Activated naive CD4-positive, alpha-beta T cell treated with anti-CD3 and anti-CD28 coated beads, Interleukin-2, amount 10 ng/mL, durations not matched to agents 7 days and 5 days (primary cell): Measurements from ENCODE around the gene HOXD12.
A peak's percentile ranks its signal among the peaks of the same experiment; 100 is the strongest.

Experiments used
- CTCF ChIA-PET: fragments of 350-600 bp; sonication (Branson Sonifier 250); formaldehyde crosslinking; loops from one replicate; lab custom pipeline; 2021; ENCODE audit warnings: antibody characterized with exemption; lab: Charles Lee
- DNase-seq: peaks from one replicate; pipeline ENCODE4 v3.0.0-alpha.2; 2020
- H3K27ac Mint-ChIP-seq: one replicate; pipeline ENCODE4 v1.8.0; 2021; ENCODE audit warnings: mild to moderate bottlenecking, moderate library complexity, mixed read lengths
- H3K27me3 Mint-ChIP-seq: one replicate; pipeline ENCODE4 v1.8.0; 2021; ENCODE audit warnings: mild to moderate bottlenecking, mixed read lengths
- H3K36me3 Mint-ChIP-seq: one replicate; pipeline ENCODE4 v1.8.0; 2021; ENCODE audit warnings: mixed read lengths
- H3K4me1 Mint-ChIP-seq: one replicate; pipeline ENCODE4 v1.8.0; 2021; ENCODE audit warnings: mixed read lengths
- H3K4me3 Mint-ChIP-seq: one replicate; pipeline ENCODE4 v1.8.0; 2021; ENCODE audit warnings: mild to moderate bottlenecking, moderate library complexity, mixed read lengths
- H3K9me3 Mint-ChIP-seq: one replicate; pipeline ENCODE4 v1.8.0; 2021; ENCODE audit warnings: mixed read lengths

The HOXD12 gene

DNA sequence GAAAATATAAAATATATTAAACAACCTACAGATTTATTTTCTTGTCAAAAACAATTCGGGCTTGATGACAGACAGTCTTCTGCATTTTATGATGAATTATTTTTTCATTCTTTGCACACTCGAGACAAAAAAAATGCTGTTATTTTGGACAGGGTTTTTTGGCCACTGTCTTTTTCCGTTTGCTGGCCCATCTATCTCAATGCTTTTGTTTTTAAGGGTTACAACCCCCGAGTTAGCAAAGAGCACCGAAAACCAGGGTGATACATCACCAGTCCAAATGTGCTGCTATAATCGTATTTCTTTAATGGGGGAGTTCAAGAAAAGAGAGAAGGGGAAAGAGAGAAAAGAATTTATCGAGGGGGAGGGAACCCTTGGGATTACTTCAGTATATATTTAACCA is 23.5 kb upstream of the HOXD12 start:
- no peak for DNase-seq
- Mint-ChIP-seq H3K36me3 (peaks cover 8% of the 10 kb centered on the region), H3K27ac (no peak overlapping the region), H3K4me1 (peaks cover 7% of the 10 kb centered on the region), H3K4me3 (no peak overlapping the region), H3K27me3 (peaks cover 83% of the 10 kb centered on the region), H3K9me3 (peaks cover 13% of the 10 kb centered on the region)
- CTCF ChIA-PET: interaction anchor here (1.1 kb wide), 1 partner anchor 65 kb away, joined by 3 read pairs; no protein-coding TSS in a partner anchor

DNA sequence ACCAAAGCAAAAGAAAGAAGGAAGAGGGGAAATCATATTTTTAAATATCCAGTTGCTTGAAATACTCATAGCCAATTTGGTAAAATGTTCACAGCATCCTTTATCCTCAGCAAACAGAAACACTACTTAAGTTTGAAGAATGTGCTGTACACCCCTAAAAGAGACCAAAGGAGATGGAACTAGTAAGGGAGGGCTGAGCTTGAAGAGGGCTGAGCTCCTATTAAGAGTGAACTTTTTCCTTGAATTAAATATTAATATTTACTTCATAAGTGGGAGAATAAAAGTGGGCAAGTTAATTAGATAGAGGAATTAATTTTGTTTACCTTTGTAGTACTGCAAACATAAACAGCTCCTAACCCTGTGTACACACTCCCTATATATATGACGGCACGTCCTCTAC is 22.8 kb upstream of the HOXD12 start:
- H3K4me1 Mint-ChIP-seq: peaks cover 10% of the 10 kb centered on the region
- H3K9me3 Mint-ChIP-seq: peaks cover 16% of the 10 kb centered on the region
- H3K4me3 Mint-ChIP-seq: no peak overlapping the region

DNA sequence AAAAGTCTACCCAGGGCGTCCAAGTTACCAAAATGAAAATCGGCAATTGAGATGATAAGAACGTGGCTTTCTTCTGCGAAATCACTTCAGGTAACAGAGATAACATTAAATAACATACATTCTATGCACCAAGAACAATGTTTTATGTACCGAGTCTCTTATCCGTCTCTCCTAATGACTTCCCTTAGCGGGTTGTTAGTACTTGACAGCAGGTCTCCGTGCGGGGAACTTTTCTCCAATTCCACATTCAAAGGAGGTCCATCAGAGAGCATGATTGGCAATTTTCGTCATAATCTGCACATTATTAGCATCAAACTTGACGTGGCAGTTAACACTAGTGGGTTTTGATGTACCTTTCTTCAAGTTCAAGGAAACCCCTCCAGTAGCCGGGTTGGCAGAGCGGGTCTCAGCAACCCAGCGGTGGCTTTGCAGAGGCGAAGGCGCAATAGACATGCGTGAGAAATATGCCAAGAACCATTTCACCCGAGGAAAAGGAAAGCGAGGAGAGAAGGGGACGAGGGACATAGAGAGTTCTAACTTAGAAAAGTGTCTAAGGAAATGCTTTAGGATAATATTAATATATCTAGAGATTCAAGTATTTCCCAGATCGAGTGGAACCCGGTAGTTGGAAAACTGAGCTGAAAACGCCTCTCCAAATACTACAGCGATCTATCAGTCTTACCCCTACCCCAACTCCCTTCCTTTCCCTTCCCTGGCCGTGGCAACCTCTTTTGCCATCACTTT is 20.9 kb upstream of the HOXD12 start:
- Mint-ChIP-seq H3K9me3 (peaks cover 16% of the 10 kb centered on the region), H3K4me3 (peak overlapping the region; percentile 47), H3K27ac (peak overlapping the region; percentile 90), H3K36me3 (peaks cover 15% of the 10 kb centered on the region), H3K4me1 (peaks cover 10% of the 10 kb centered on the region), H3K27me3 (peaks cover 83% of the 10 kb centered on the region)
- DNase-seq: no peak
- CTCF ChIA-PET: interaction anchor here (1.2 to 1.3 kb wide), 2 partner anchors 17 to 388 kb away, joined by 5 read pairs; no protein-coding TSS in a partner anchor

More for the DNA sequence above, 22.8 kb upstream of the HOXD12 start:
- CTCF ChIA-PET: interaction anchor here (1.1 kb wide), 1 partner anchor 64 kb away, joined by 3 read pairs; no protein-coding TSS in a partner anchor
- Mint-ChIP-seq H3K27me3 (peaks cover 83% of the 10 kb centered on the region), H3K36me3 (peaks cover 11% of the 10 kb centered on the region), H3K27ac (no peak overlapping the region)
- DNase-seq: no peak

DNA sequence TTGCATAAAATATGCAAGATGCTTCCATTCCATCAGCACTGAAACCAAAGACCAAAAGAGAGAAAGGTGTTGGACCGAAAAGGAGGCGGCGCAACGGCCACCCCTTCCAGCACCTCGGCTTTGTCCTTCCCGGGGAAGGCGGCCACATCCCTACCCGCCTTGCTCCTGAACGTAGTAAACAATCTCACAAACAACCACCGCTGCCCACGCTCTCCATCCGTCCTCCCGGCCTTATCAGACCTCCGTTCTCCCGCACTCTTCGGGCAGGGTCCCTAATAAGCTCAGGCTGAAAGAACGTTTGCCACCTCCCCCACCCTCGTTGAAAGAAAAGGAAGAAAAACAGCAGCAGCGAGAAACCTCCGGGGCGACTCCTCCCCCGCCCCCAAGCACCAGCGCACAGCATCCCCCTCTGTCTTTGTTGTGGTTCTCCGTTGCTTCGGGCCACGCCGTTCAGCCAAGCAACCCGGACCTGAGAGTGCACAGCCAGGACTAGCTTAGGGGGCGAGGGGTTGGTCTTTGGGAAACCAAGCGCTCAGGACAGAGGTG is 20.2 kb upstream of the HOXD12 start:
- peaks cover 10% of the 10 kb centered on the region for H3K4me1 Mint-ChIP-seq
- H3K9me3 Mint-ChIP-seq: peaks cover 18% of the 10 kb centered on the region
- CTCF ChIA-PET: interaction anchor here (1.2 to 1.3 kb wide), 2 partner anchors 17 to 389 kb away, joined by 5 read pairs; no protein-coding TSS in a partner anchor
- H3K27me3 Mint-ChIP-seq: peaks cover 83% of the 10 kb centered on the region
- peak overlapping the region; percentile 47 for H3K4me3 Mint-ChIP-seq
- peak overlapping the region; percentile 90 for H3K27ac Mint-ChIP-seq
- no peak for DNase-seq
- peaks cover 19% of the 10 kb centered on the region for H3K36me3 Mint-ChIP-seq

DNA sequence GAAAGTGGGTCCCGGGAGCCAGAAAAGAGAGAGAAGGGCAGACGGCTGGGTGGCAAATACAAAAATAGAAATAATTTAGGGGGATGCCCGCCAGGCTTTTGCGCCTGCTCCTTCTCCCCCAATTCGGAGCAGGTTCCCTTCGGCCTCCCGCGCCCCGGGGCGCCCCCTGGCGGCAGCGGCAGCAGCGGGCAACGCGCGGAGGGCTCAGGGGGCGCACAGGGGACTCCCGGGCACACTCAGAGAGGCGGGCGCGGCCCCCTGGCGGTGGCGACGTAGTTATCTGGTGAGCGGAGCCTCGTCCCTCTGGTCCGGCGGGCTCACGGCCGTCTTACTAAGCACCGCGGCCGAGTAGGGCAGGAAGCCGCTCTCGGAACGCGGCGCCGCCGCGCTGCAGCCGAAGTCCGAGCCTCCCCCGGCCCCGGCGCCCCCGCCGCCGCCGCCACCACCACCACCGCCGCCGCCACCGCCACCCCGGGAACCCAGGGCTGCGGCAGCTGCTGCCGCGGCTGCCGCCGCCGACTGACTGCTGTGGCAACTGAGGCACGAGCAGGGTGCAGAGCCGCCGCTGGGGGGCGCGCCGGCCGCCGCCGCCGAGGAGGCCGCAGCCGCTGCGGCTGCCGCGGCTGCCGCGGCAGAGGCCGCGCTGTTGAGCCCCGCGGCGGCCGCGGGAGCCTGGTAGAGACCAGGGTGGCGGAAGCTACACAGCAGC is 19.6 kb upstream of the HOXD12 start:
- CTCF ChIA-PET: interaction anchor here (1.2 to 1.3 kb wide), 2 partner anchors 16 to 389 kb away, joined by 5 read pairs; no protein-coding TSS in a partner anchor
- Mint-ChIP-seq H3K9me3 (peaks cover 18% of the 10 kb centered on the region), H3K4me1 (peaks cover 10% of the 10 kb centered on the region), H3K27me3 (peaks cover 83% of the 10 kb centered on the region), H3K4me3 (peak overlapping the region; percentile 47), H3K36me3 (peaks cover 19% of the 10 kb centered on the region), H3K27ac (peak overlapping the region; percentile 90)
- no peak for DNase-seq

DNA sequence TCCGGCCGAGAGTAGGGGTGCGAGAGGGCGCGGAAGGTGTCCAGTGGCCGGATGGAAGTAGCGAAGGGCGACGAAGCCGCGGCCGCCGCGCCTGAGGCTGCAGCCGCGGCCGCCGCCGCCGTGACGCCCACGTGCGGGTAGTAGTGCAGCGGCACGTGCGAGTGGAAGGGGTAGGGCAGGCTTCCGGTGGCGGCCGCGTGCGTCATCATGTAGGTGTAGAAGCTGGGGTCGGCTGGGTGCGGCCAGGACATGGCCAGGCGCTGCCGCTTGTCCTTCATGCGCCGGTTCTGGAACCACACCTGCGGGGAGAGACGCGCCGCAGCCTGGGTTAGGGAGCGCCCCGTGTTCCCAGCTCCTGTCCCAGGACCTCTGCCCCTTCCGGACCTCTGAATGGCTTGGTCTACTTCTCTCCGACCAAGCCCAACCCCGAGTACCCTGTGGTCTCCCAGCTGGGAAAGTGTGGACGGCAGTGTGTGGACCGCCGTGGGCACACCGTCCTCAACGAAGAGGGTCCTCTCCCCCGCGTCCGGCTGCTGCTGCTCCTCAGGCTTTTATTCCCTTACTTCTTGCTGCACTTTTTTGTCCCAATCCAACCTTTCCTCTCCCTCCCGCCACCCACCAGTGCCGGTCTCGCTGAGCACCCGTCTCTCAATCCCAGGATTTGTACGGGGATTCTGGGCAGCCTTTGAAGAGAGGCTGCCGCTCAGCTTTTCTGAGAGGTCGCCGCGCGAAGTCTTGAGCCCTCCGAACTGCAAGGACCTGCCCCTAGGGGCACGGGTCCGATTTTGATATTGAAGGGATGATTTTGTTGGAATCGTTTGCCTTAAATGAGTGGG is 18.8 kb upstream of the HOXD12 start:
- Mint-ChIP-seq H3K4me3 (peak overlapping the region; percentile 54), H3K27ac (peak overlapping the region; percentile 83)
- CTCF ChIA-PET: interaction anchor here (1.3 kb wide), 1 partner anchor 15 kb away, joined by 5 read pairs; no protein-coding TSS in a partner anchor

DNA sequence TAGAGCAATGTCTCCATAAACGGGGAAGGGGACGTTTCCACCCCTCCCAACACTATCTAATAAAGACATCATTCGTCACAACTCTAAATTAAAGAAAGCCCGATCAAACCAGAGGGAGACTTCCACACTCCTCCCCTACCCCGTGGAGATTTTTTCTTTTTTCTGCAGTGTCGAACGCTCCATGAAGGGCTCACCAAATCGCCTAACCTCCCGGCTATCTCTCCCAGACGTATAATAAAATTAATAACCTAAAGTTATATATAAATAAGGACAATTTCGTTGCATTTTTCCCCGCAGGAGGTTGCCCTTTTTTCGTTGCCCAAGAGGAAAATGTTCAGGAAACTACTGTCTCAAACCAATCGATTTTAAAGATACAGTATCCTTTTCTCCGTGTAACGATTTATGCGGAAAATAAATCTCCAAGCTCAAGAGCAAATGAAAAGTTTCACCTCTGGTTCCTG is 18.2 kb upstream of the HOXD12 start:
- no peak for DNase-seq
- Mint-ChIP-seq H3K27ac (peak overlapping the region; percentile 83), H3K27me3 (peaks cover 86% of the 10 kb centered on the region), H3K4me3 (peak overlapping the region; percentile 54), H3K36me3 (peaks cover 21% of the 10 kb centered on the region), H3K9me3 (peaks cover 18% of the 10 kb centered on the region), H3K4me1 (peaks cover 10% of the 10 kb centered on the region)
- CTCF ChIA-PET: interaction anchor here (0.8 kb wide), 2 partner anchors 29 to 40 kb away, joined by 3 to 4 read pairs; no protein-coding TSS in a partner anchor

More for the DNA sequence above, 18.8 kb upstream of the HOXD12 start:
- peaks cover 18% of the 10 kb centered on the region for H3K9me3 Mint-ChIP-seq
- H3K4me1 Mint-ChIP-seq: peaks cover 10% of the 10 kb centered on the region
- DNase-seq: no peak
- H3K27me3 Mint-ChIP-seq: peaks cover 84% of the 10 kb centered on the region
- H3K36me3 Mint-ChIP-seq: peaks cover 21% of the 10 kb centered on the region

DNA sequence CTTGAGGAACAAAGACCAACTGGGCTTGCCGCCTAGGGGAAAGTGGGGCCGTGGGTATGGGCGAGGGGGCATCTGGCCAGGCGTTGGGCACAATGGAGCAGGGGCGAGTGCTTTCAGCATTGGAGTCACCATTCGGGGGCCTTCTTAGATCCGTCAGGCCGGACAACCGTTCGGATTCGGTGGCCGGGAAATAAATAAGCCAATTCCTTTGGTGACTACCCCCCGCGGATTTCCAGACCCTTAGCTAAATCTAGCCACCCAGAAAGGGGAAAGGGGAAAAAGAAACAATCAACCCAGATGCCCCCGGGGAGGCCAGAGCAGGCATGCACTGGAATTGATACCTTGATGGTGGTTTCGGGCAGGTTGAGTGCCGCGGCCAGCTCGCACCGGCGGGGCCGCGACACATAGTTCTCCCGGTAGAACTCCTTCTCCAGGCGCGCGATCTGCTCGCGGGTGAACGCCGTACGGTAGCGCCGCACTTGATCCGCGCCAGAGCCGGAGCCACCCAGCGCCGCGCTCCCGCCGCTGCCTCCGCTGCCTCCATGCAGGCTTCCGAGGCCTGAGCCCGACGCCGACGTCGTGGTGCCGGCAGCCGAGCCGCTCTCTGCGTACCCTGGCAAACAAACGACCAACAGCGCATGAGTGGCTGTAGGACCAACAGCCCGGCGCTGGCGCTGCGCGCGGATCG is 17.6 kb upstream of the HOXD12 start:
- H3K36me3 Mint-ChIP-seq: peaks cover 21% of the 10 kb centered on the region
- CTCF ChIA-PET: interaction anchor here (0.8 to 0.9 kb wide), 3 partner anchors 28 to 45 kb away, joined by 3 to 4 read pairs (median 3); no protein-coding TSS in a partner anchor
- H3K4me1 Mint-ChIP-seq: peaks cover 10% of the 10 kb centered on the region
- H3K4me3 Mint-ChIP-seq: peak overlapping the region; percentile 54
- H3K27me3 Mint-ChIP-seq: peaks cover 85% of the 10 kb centered on the region
- peaks cover 18% of the 10 kb centered on the region for H3K9me3 Mint-ChIP-seq
- DNase-seq: no peak
- H3K27ac Mint-ChIP-seq: peak overlapping the region; percentile 83

DNA sequence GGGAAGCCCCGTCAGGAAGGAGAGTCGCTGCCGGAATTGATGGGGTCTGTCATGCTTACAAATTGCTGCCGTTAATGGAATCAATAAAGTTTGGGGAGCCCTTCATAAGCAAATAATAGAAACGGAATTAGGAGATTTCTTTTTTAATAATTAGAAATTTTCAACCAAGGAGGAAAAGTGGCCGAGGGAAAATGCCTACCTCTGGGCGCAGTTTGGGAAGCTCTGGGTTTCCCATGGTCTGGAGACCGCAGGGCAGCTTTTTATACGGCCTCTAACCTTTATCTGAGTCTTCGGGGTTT is 17.1 kb upstream of the HOXD12 start:
- CTCF ChIA-PET: interaction anchor here (0.8 to 0.9 kb wide), 3 partner anchors 28 to 45 kb away, joined by 3 to 4 read pairs (median 3); no protein-coding TSS in a partner anchor
- DNase-seq: no peak
- peak overlapping the region; percentile 75 for H3K27ac Mint-ChIP-seq
- peaks cover 10% of the 10 kb centered on the region for H3K4me1 Mint-ChIP-seq
- H3K27me3 Mint-ChIP-seq: peaks cover 90% of the 10 kb centered on the region
- H3K9me3 Mint-ChIP-seq: peaks cover 18% of the 10 kb centered on the region
- H3K4me3 Mint-ChIP-seq: no peak overlapping the region
- H3K36me3 Mint-ChIP-seq: peaks cover 21% of the 10 kb centered on the region

DNA sequence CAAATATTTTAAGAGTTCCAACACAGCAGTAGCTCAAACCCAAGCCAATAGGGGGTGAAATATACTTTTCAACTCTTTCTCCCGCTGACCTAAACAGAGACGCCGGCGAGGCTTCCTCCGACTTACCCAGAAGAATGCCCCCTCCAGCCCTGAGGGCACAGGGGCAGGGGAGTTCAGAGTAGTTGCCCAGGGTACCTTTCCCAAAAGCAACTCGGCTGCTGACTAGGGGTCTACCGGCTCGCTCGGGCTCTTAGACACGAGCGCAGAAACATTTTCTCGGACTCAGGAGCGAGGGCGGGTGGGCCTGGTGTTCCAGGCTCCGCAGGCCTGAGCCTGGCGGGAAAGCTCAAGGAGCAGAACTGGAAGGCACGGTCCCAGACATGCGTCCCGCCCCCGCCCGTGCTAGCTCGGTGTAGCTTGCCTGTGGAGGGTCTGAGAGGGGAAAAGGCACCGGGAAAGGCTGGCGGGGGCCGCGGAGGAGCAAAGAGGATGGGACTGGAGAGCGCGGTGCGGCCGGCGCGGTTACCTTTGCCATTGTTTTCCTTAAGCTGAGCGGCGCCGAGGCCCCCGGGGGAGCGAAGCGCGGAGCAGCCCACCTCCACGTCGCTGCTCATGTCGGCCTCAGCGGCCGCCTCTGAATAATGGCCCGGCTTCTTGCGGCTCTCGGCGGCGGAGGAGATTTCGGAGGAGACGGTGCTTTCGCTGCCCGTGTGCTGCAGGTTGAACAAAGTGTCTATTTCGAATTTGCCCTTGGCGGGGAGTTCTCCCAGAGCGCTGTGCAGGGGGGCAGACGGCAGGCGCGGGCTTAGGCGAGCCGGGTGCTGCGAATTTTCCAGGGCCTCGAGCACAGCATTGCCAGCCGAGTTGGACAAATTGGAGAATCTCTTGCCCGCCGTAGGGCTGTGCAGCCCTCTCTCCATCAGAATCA is 16.5 kb upstream of the HOXD12 start:
- no peak for DNase-seq
- Mint-ChIP-seq H3K9me3 (peaks cover 18% of the 10 kb centered on the region), H3K36me3 (peaks cover 21% of the 10 kb centered on the region), H3K4me3 (peak overlapping the region; percentile 16), H3K27me3 (peaks cover 96% of the 10 kb centered on the region), H3K27ac (peak overlapping the region; percentile 84), H3K4me1 (peaks cover 10% of the 10 kb centered on the region)
- CTCF ChIA-PET: interaction anchor here (0.6 to 0.9 kb wide), 2 partner anchors 15 to 44 kb away, joined by 3 read pairs; no protein-coding TSS in a partner anchor

DNA sequence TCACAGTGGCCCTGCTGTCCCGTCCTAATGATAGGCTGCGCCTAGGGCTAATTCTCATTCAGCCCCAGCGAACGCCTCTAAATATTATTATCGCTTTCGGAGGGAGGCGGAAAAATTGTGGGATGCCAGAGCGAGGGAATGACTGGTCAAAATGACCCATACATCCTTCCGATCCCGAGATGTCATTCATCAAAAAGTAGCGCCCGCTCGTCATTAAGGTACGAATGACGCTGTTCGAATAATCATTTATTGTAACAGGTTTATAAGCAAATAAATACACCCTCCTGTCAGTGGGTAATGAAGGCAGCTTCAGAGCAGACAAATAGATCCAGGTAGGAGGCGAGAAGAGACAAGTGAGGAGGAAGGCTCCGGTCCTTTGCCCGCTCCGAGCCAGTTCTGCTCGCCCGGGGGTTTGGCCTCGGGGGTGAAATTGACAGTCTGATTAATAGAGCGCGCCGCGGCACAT is 15.8 kb upstream of the HOXD12 start, which contains the start of gene EVX2:
Gene EVX2, minus strand, starts transcription at position 167 of the 466 bp plus-strand sequence. CDS start 186 bp downstream, outside the sequence.
- CTCF ChIA-PET: interaction anchor here (0.6 kb wide), 1 partner anchor 14 kb away, joined by 3 read pairs; no protein-coding TSS in a partner anchor
- no peak for DNase-seq
- Mint-ChIP-seq H3K4me1 (peaks cover 14% of the 10 kb centered on the region), H3K27me3 (peaks cover 97% of the 10 kb centered on the region), H3K36me3 (peaks cover 21% of the 10 kb centered on the region), H3K27ac (peak within 1 kb of the TSS; percentile 84), H3K9me3 (peaks cover 13% of the 10 kb centered on the region), H3K4me3 (peak within 1 kb of the TSS; percentile 16)
